DND-41 (cell line): ENCODE results near the gene KCNH3.

Source experiments
- ATAC-seq: fragments of 200-7000 bp; cut with Tn5 transposase; 3 replicates; pipeline ENCODE4 v1.9.1; 2021; ENCODE audit warnings: low read depth; ENCODE audit not compliant: insufficient read depth
- DNase-seq: peaks from one replicate; pipeline ENCODE4 v3.0.0-alpha.2; 2020
- H2AFZ ChIP-seq: 2 replicates; pipeline ENCODE4 v1.6.0; 2012; ENCODE audit warnings: low read depth, low read length
- H3K27ac ChIP-seq: 2 replicates; pipeline ENCODE4 v1.5.1; 2012; ENCODE audit warnings: low read length, inconsistent platforms
- H3K27me3 ChIP-seq: fragments of 200-600 bp; sonication (generic); 2 replicates; pipeline ENCODE4 v1.6.0; 2012; ENCODE audit warnings: low read length, mild to moderate bottlenecking, inconsistent platforms; ENCODE audit not compliant: insufficient read depth, poor library complexity
- H3K36me3 ChIP-seq: 2 replicates; pipeline ENCODE4 v1.5.1; 2012; ENCODE audit warnings: low read length, inconsistent platforms; ENCODE audit not compliant: insufficient read depth
- H3K4me1 ChIP-seq: 2 replicates; pipeline ENCODE4 v1.5.1; 2012; ENCODE audit warnings: mild to moderate bottlenecking, low read length; ENCODE audit not compliant: insufficient read depth
- H3K4me2 ChIP-seq: 2 replicates; pipeline ENCODE4 v1.6.0; 2012; ENCODE audit warnings: mild to moderate bottlenecking, moderate library complexity, low read length, inconsistent platforms; ENCODE audit not compliant: insufficient read depth
- H3K4me3 ChIP-seq, 2 experiments: fragments of 200-600 bp in 1 of 2; shearing (Covaris generic) in 1 of 2; 2 replicates each; pipeline ENCODE4 v1.5.1; 2012 to 2016; ENCODE audit warnings: inconsistent platforms in 2 of 2, low read length in 2 of 2, mild to moderate bottlenecking in 2 of 2, low read depth in 1 of 2, moderate library complexity in 1 of 2
- H3K79me2 ChIP-seq: 2 replicates; pipeline ENCODE4 v1.6.0; 2012; ENCODE audit warnings: low read length, inconsistent platforms; ENCODE audit not compliant: insufficient read depth
- H3K9ac ChIP-seq: 2 replicates; pipeline ENCODE4 v1.6.0; 2012; ENCODE audit warnings: low read depth, mild to moderate bottlenecking, inconsistent platforms, low read length, moderate library complexity
- H3K9me3 ChIP-seq: 2 replicates; pipeline ENCODE4 v1.5.1; 2012; ENCODE audit warnings: low read length, moderate library complexity, mild to moderate bottlenecking, inconsistent platforms; ENCODE audit not compliant: insufficient read depth, severe bottlenecking
- H4K20me1 ChIP-seq: 2 replicates; pipeline ENCODE4 v1.6.0; 2012; ENCODE audit warnings: low read length; ENCODE audit not compliant: insufficient read depth
- EZH2 ChIP-seq: IDR thresholded peaks from 3 replicates; pipeline ENCODE4 v1.6.1; 2012; ENCODE audit warnings: borderline replicate concordance, low read depth, mild to moderate bottlenecking, moderate library complexity, low read length, inconsistent platforms; ENCODE audit not compliant: severe bottlenecking
- TF ChIP-seq, protein P1 (sequence below): IDR thresholded peaks from 2 replicates; pipeline ENCODE4 v1.5.1; 2012; ENCODE audit warnings: borderline replicate concordance, low read length, moderate library complexity, mild to moderate bottlenecking; ENCODE audit not compliant: poor library complexity, severe bottlenecking; ENCODE audit errors: extremely low read depth

KCNH3 gene

DNA sequence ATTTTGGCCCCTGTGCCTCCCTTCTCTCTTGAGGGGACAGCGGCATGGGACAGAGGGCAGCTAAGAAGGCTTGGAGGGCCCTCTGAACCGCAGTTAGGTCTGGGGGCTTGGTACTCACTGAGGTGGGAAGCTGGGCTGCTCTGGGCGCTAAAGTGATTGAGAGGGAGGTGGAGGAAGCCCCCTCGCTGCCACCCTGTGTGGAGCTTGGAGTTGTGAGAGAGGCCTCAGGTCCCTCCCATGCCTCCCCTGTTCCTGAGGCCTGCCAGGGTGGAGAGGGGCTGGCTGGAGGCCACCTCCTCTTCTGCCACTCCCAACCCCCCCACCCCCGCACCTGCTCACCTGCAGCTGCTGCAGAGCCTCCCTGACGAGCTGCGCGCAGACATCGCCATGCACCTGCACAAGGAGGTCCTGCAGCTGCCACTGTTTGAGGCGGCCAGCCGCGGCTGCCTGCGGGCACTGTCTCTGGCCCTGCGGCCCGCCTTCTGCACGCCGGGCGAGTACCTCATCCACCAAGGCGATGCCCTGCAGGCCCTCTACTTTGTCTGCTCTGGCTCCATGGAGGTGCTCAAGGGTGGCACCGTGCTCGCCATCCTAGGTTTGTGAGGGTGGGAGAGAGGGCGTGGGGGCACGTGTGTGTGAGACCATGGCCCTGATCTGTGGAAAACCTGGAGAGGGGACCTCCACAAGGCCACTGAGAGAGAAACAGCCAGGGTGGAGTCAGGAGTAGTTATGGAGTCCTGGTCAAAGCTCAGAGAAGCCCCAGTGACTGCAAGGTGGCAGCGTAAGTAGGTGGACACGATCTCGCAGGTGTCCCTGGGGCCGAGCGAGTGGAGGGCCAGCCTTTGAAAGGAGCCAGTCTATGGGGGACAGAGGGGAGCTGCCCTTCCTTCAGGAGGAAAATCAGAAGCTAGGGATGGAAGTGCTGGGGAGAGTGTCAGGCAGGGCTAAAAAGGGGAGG is 11.2 kb downstream of the KCNH3 start:
- no peak overlapping the region for H2AFZ ChIP-seq
- no peak overlapping the region for H3K27ac ChIP-seq
- no peak overlapping the region for H3K9ac ChIP-seq
- no peaks in the 10 kb centered on the region for H3K36me3 ChIP-seq
- no peak overlapping the region for H3K4me3 ChIP-seq
- H3K9me3 ChIP-seq, result no peaks in the 10 kb centered on the region
- no peaks in the 10 kb centered on the region for H3K4me1 ChIP-seq
- DNase-seq (no peak), ATAC-seq (no peak)
- H3K4me2 ChIP-seq, result no peak overlapping the region
- H3K79me2 ChIP-seq, result no peaks in the 10 kb centered on the region
- peaks cover 3% of the 10 kb centered on the region for H3K27me3 ChIP-seq
- TF ChIP-seq EZH2, result no peak
- TF ChIP-seq, protein P1, sequence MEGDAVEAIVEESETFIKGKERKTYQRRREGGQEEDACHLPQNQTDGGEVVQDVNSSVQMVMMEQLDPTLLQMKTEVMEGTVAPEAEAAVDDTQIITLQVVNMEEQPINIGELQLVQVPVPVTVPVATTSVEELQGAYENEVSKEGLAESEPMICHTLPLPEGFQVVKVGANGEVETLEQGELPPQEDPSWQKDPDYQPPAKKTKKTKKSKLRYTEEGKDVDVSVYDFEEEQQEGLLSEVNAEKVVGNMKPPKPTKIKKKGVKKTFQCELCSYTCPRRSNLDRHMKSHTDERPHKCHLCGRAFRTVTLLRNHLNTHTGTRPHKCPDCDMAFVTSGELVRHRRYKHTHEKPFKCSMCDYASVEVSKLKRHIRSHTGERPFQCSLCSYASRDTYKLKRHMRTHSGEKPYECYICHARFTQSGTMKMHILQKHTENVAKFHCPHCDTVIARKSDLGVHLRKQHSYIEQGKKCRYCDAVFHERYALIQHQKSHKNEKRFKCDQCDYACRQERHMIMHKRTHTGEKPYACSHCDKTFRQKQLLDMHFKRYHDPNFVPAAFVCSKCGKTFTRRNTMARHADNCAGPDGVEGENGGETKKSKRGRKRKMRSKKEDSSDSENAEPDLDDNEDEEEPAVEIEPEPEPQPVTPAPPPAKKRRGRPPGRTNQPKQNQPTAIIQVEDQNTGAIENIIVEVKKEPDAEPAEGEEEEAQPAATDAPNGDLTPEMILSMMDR, result no peak
- H4K20me1 ChIP-seq, result no peaks in the 10 kb centered on the region

- Histone ChIP-seq H4K20me1 (no peaks in the 10 kb centered on the region), H3K36me3 (no peaks in the 10 kb centered on the region), H3K4me1 (no peaks in the 10 kb centered on the region), H3K9ac (no peak overlapping the region), H3K4me2 (no peak overlapping the region), H3K4me3 (no peak overlapping the region), H3K79me2 (no peaks in the 10 kb centered on the region), H3K9me3 (no peaks in the 10 kb centered on the region), H3K27ac (no peak overlapping the region), H3K27me3 (peaks cover 3% of the 10 kb centered on the region), H2AFZ (no peak overlapping the region)
- TF ChIP-seq EZH2, result no peak
- TF ChIP-seq, protein P1, result no peak
- DNase-seq, result no peak
- ATAC-seq, result no peak
Observed at GRCh38 chr12:49550693-49551252, 11.9 kb downstream of the KCNH3 start.

DNA sequence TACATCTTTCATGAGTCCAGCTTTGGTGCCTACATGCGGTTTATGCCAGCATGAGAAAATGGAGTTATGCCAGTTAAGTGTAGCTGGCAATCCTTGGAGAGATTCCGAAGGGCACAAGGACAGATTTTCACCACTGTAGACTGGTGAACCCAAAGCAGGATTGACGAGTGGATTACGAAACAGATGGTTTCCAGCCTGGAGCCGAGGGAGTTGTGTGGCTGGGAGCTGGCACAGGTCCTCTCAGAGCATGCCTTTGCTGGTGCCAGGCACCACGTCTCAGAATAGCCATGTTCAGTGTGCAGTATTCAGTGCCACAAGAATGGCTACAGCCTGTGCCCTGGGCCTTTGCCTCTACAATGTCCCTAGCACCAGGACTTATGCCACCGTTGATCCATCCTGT is 13.2 kb downstream of the KCNH3 start:
- Histone ChIP-seq H3K79me2 (no peaks in the 10 kb centered on the region), H3K9ac (no peak overlapping the region), H3K4me1 (no peaks in the 10 kb centered on the region), H3K9me3 (no peaks in the 10 kb centered on the region), H3K27ac (no peak overlapping the region), H3K36me3 (peaks cover 7% of the 10 kb centered on the region), H3K4me2 (no peak overlapping the region), H3K27me3 (peaks cover 3% of the 10 kb centered on the region), H4K20me1 (0 out of 2 replicates have a peak, but pooled peaks cover 2% of the 10 kb centered on the region), H3K4me3 (no peak overlapping the region), H2AFZ (no peak overlapping the region)
- TF ChIP-seq, protein P1, result no peak
- DNase-seq (no peak), ATAC-seq (no peak)
